ENCODE results near the gene REXO1. TPM values are rescaled to one million over a fixed set of nuclear protein-coding genes. Genes with fewer than 3 reads are reported as not detected.

Gene REXO1
- total and polyA plus RNA-seq, 2 of the 13 experiments (the other 11 are each of a cell fraction or from before 2014, with no cell fraction given): 5.0 to 11.2 TPM

- TF ChIP-seq, protein P1, sequence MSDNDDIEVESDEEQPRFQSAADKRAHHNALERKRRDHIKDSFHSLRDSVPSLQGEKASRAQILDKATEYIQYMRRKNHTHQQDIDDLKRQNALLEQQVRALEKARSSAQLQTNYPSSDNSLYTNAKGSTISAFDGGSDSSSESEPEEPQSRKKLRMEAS (IDR thresholded peaks at IDR 0.05): peak; percentile 97
- peak; percentile 75 for TF ChIP-seq BORCS8-MEF2B (CRISPR knock-in tag; IDR thresholded peaks at IDR 0.05)
- peak; percentile 92 for TF ChIP-seq THAP11 (CRISPR knock-in tag; IDR thresholded peaks at IDR 0.05)
- TF ChIP-seq BRF2 (CRISPR knock-in tag; IDR thresholded peaks at IDR 0.05): no peak
- TF ChIP-seq SOX13 (IDR thresholded peaks at IDR 0.05): no peak
- TF ChIP-seq SOX13 (CRISPR knock-in tag; conservative IDR thresholded peaks at IDR 0.05 in 1 of 2, IDR thresholded peaks at IDR 0.05 in 1 of 2): peak in 1 of 2 experiments; percentile 54; a peak in 3 of 4 replicates
- TF ChIP-seq HNRNPK (IDR thresholded peaks at IDR 0.05; ENCODE audit: low read depth, low read length, poor library complexity, severe bottlenecking): peak; percentile 54
- peak; percentile 39 for TF ChIP-seq XRCC5 (optimal IDR thresholded peaks at IDR 0.05; ENCODE audit: low read length)
- no peak for TF ChIP-seq SRSF9 (IDR thresholded peaks at IDR 0.05; ENCODE audit: borderline replicate concordance, insufficient read depth, low read depth, low read length, poor library complexity, severe bottlenecking)
- peak; percentile 62; the same call in 1 of the 2 replicates for TF ChIP-seq KDM3A (CRISPR knock-in tag; IDR thresholded peaks at IDR 0.05; ENCODE audit: low read depth)
- 0 out of 2 replicates have a peak, but pooled peaks have one; percentile 72 for TF ChIP-seq ZSCAN12 (CRISPR knock-in tag; IDR thresholded peaks at IDR 0.05)
- peak; percentile 78; the same call in 1 of the 2 replicates for TF ChIP-seq ZNF614 (CRISPR knock-in tag; IDR thresholded peaks at IDR 0.05; ENCODE audit: borderline replicate concordance)
- TF ChIP-seq, protein P2, sequence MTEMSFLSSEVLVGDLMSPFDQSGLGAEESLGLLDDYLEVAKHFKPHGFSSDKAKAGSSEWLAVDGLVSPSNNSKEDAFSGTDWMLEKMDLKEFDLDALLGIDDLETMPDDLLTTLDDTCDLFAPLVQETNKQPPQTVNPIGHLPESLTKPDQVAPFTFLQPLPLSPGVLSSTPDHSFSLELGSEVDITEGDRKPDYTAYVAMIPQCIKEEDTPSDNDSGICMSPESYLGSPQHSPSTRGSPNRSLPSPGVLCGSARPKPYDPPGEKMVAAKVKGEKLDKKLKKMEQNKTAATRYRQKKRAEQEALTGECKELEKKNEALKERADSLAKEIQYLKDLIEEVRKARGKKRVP (CRISPR knock-in tag; IDR thresholded peaks at IDR 0.05): peak in 1 of 2 experiments; percentile 42; a peak in 1 of 4 replicates
- no peak; the same call in 1 of the 2 replicates for TF ChIP-seq HES4 (CRISPR knock-in tag; IDR thresholded peaks at IDR 0.05; ENCODE audit: borderline replicate concordance)
- peak; percentile 77; the same call in 1 of the 2 replicates for TF ChIP-seq ZNF44 (CRISPR knock-in tag; IDR thresholded peaks at IDR 0.05)
- TF ChIP-seq ZBTB7B (CRISPR knock-in tag; IDR thresholded peaks at IDR 0.05): no peak
- peak; percentile 50; the same call in 1 of the 2 replicates for TF ChIP-seq NR1H2 (CRISPR knock-in tag; IDR thresholded peaks at IDR 0.05; ENCODE audit: borderline replicate concordance, low read depth)
- TF ChIP-seq, protein P3, sequence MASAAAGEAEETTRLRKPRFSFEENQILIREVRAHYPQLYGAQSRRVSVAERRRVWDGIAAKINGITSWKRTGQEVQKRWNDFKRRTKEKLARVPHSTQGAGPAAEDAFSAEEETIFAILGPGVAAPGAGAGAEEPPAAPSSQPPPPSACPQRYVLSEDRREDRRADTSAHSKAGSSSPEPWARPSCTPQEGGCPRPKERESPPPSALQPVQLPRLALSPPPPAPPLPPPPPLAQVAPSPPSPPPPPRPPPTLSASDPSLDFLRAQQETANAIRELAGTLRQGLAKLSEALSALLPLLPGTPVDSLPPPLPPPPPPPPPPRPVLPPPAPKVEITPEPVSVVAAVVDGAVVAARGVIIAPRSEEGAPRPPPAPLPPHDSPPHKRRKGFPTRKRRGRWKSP (CRISPR knock-in tag; IDR thresholded peaks at IDR 0.05): peak; percentile 98
- TF ChIP-seq SMARCE1 (IDR thresholded peaks at IDR 0.05; ENCODE audit: borderline replicate concordance): no peak
- TF ChIP-seq NR2C2 (CRISPR knock-in tag; IDR thresholded peaks at IDR 0.05; ENCODE audit: borderline replicate concordance): peak; percentile 92
- TF ChIP-seq TRIM22 (IDR thresholded peaks at IDR 0.05): no peak
- TF ChIP-seq SMYD3 (CRISPR knock-in tag; IDR thresholded peaks at IDR 0.05): no peak
- TF ChIP-seq HDAC1 (CRISPR knock-in tag; IDR thresholded peaks at IDR 0.05): peak; percentile 94
- peak; percentile 89; the same call in 1 of the 2 replicates for TF ChIP-seq ZFP36L1 (CRISPR knock-in tag; IDR thresholded peaks at IDR 0.05)
Measured at GRCh38 chr19:1875646-1876495, 27.6 kb upstream of the REXO1 start (continued).

All from HepG2 (cell line).